Karpas-422 (cell line): Measurements from ENCODE around the gene CBFA2T2. TPM values are rescaled to one million over a fixed set of nuclear protein-coding genes. Genes with fewer than 3 reads are reported as not detected.
"Not testable (repeated sequence)": the region's sequence is repeated elsewhere in the genome, so short reads cannot be mapped to it uniquely, and the experiment has no call there.

Experiments
- DNase-seq: peaks from one replicate; pipeline ENCODE4 v3.0.0-alpha.2; 2015
- H2AFZ ChIP-seq: fragments of 200-600 bp; sonication (generic); 2 replicates; pipeline ENCODE4 v1.6.1; 2014; ENCODE audit warnings: antibody characterized with exemption, low read length, mixed read lengths
- H3K27ac ChIP-seq: fragments of 200-600 bp; sonication (generic); 2 replicates; pipeline ENCODE4 v1.5.1; 2014; ENCODE audit warnings: mild to moderate bottlenecking, low read length, moderate library complexity
- H3K27me3 ChIP-seq: fragments of 200-600 bp; sonication (generic); 2 replicates; pipeline ENCODE4 v1.6.1; 2014; ENCODE audit warnings: low read length, mixed read lengths
- H3K36me3 ChIP-seq: fragments of 200-600 bp; sonication (generic); 2 replicates; pipeline ENCODE4 v1.6.1; 2014; ENCODE audit warnings: low read length, mixed read lengths; ENCODE audit not compliant: insufficient read depth
- H3K4me1 ChIP-seq: fragments of 200-600 bp; sonication (generic); 2 replicates; pipeline ENCODE4 v1.6.1; 2014; ENCODE audit warnings: mild to moderate bottlenecking, low read length, mixed read lengths
- H3K4me2 ChIP-seq: fragments of 200-600 bp; sonication (generic); 2 replicates; pipeline ENCODE4 v1.6.1; 2014; ENCODE audit warnings: low read length, low read depth, mild to moderate bottlenecking; ENCODE audit not compliant: poor library complexity, severe bottlenecking
- H3K4me3 ChIP-seq: fragments of 200-600 bp; sonication (generic); 2 replicates; pipeline ENCODE4 v1.5.1; 2014; ENCODE audit warnings: mild to moderate bottlenecking, antibody characterized with exemption, low read length, mixed read lengths
- H3K79me2 ChIP-seq: fragments of 200-600 bp; sonication (generic); 2 replicates; pipeline ENCODE4 v1.6.1; 2014; ENCODE audit warnings: mild to moderate bottlenecking, low read length, mixed read lengths
- H3K9ac ChIP-seq: fragments of 200-600 bp; sonication (generic); 2 replicates; pipeline ENCODE4 v1.6.0; 2014; ENCODE audit warnings: low read length
- H3K9me2 ChIP-seq: fragments of 200-600 bp; sonication (generic), shearing (Covaris generic); replicated peaks from 2 replicates; pipeline ENCODE4 v1.6.0; 2014; ENCODE audit warnings: mild to moderate bottlenecking, low read length, moderate library complexity; ENCODE audit not compliant: insufficient read depth
- H3K9me3 ChIP-seq: fragments of 300-700, 200-600 bp; sonication (generic); 2 replicates; pipeline ENCODE4 v1.6.1; 2014; ENCODE audit warnings: low read length, mixed read lengths
- H4K20me1 ChIP-seq: fragments of 200-600 bp; sonication (generic); 2 replicates; pipeline ENCODE4 v1.6.1; 2014; ENCODE audit warnings: mild to moderate bottlenecking, antibody characterized with exemption, low read length, low read depth; ENCODE audit not compliant: insufficient read depth
- total RNA-seq: library from RNA; depleted of rRNA; stranded (reverse); fragments of >200 nt; shearing (Covaris generic); gene quantifications from 2 replicates; pipeline ENCODE4 v1.2.3, GENCODE V29; 2014; ENCODE audit warnings: low replicate concordance

Gene CBFA2T2
- total RNA-seq, 1 experiment from 2014 or later: 54.8 TPM

DNA sequence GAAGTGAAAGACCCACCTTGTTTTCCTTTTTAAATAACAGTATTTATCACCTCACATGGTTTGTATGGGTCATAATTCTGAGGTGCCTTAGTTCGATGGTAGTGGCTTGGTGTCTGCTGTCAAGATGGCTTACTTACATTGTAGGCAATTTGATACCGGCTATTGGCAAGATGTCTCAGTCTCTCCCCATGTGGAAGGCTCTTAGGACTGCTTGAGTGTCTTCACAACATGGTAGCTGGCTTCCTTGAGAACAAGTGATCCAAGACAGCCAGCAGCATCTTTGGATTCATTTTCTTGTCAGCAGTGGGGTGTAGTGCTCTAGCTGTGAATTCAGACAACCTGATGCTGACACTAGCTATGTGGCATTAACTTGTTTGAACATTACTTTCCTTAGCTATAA, 70.1 kb downstream of the CBFA2T2 start:
- H3K36me3 ChIP-seq: peaks cover 28% of the 10 kb centered on the region
- peak overlapping the region; percentile 32; the same call in 1 of the 2 replicates for H3K27ac ChIP-seq
- no peaks in the 10 kb centered on the region for H4K20me1 ChIP-seq
- H3K27me3 ChIP-seq: no peaks in the 10 kb centered on the region
- peaks cover 30% of the 10 kb centered on the region for H3K4me1 ChIP-seq
- H3K79me2 ChIP-seq: peaks cover 98% of the 10 kb centered on the region
- H3K9me3 ChIP-seq: no peaks in the 10 kb centered on the region
- no peak for DNase-seq
- no peak overlapping the region for H2AFZ ChIP-seq
- no peak overlapping the region for H3K9ac ChIP-seq
- no peaks in the 10 kb centered on the region for H3K9me2 ChIP-seq
- H3K4me3 ChIP-seq: no peak overlapping the region
- H3K4me2 ChIP-seq: no peak overlapping the region

DNA sequence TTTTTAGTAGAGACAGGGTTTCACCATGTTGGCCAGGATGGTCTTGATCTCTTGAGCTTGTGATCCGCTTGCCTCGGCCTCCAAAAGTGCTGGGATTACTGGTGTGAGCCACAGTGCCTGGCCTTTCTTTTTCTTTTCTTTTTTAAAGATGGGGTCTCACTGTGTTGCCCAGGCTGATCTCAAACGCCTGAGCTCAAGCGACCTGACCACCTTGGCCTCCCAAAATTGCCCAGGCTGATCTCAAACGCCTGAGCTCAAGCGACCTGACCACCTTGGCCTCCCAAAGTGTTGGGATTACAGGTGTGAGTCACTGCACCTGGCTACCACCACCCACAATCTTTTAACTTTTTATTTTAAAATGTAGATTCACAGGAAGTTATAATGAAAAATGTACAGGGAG, 71.2 kb downstream of the CBFA2T2 start:
- not testable (repeated sequence) for H3K27me3 ChIP-seq, H3K9me2 ChIP-seq, H3K9me3 ChIP-seq, DNase-seq, H2AFZ ChIP-seq, H3K9ac ChIP-seq, H4K20me1 ChIP-seq, H3K4me3 ChIP-seq
- H3K79me2 ChIP-seq: peaks cover 98% of the 10 kb centered on the region
- H3K27ac ChIP-seq: 0 out of 2 replicates have a peak overlapping the region, but pooled peaks have one; percentile 47
- peak overlapping the region; percentile 6 for H3K4me2 ChIP-seq
- peaks cover 36% of the 10 kb centered on the region for H3K4me1 ChIP-seq
- peaks cover 18% of the 10 kb centered on the region for H3K36me3 ChIP-seq

DNA sequence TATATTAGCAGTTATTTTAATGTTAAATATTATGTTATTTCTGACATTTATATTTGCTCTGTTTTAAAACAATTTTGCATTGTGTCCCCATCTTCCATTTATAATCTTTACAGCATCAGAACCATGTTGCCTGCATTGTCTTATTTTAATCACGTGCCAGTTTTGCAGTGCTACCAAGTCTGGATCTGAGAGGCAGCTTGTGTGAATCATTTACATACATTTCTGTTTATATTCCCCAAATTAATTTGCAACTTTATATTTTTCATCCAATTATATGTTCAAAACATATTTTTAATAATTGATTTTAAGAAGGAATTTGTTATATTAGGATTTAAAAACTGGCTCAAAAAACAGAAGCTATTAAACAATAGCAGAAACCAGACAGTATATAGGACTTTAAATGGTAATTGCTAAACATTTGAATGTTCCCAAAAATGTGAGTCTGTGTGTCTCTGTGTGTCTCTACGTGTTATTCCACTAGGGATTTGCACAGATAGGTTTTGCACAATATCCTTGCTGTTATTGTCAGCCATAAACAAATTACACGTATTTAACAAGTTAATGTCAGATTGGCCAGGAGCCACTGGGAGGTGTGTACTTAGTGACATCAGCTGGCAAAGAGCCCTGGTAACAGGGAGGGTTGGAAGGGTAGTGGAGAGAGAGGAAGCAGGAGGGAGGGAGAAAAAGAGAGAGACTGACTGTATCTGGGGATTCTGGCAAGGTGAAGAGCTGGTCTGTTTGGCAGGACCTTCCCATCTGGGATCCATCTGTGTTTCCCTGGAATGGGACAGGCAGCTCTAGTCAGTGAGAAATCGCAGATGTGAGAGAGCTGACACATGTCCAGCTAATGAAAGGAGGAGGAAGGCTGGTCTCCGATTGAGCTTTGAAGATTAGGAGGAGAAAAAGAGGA, 72.1 kb downstream of the CBFA2T2 start:
- Histone ChIP-seq H3K9me3 (no peaks in the 10 kb centered on the region), H3K9me2 (no peaks in the 10 kb centered on the region), H3K4me1 (peaks cover 44% of the 10 kb centered on the region), H4K20me1 (no peaks in the 10 kb centered on the region), H3K36me3 (peaks cover 11% of the 10 kb centered on the region; the same call in 1 of the 2 replicates), H3K79me2 (peaks cover 99% of the 10 kb centered on the region), H3K4me3 (no peak overlapping the region), H3K27me3 (no peaks in the 10 kb centered on the region), H3K4me2 (peak overlapping the region; percentile 6), H2AFZ (no peak overlapping the region), H3K9ac (no peak overlapping the region), H3K27ac (peak overlapping the region; percentile 47)
- no peak for DNase-seq

DNA sequence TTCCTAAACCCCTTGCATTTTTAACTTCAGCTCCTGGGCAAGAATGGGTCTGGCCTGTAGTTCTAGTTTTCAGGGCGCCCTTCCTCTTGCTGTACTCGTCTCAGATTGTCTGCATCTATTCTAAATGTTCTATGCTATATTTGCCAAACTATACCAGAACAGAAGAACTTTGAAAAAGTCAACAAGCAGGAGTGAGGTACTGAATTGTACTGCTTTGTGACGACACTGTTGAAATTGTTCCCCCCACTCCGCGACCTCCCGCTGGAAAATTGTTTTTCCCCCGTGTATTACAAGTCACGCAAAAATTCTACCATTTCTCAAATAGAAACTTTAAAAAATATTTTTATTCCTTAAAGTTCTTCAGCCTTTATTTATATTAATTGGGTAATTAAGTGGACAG, 73.9 kb downstream of the CBFA2T2 start:
- H4K20me1 ChIP-seq: no peaks in the 10 kb centered on the region
- H3K27me3 ChIP-seq: no peaks in the 10 kb centered on the region
- H3K9me3 ChIP-seq: no peaks in the 10 kb centered on the region
- H3K79me2 ChIP-seq: peaks cover 97% of the 10 kb centered on the region
- no peak overlapping the region for H2AFZ ChIP-seq
- H3K27ac ChIP-seq: 0 out of 2 replicates have a peak overlapping the region, but pooled peaks have one; percentile 47
- no peak overlapping the region for H3K4me3 ChIP-seq
- peaks cover 4% of the 10 kb centered on the region; the same call in 1 of the 2 replicates for H3K36me3 ChIP-seq
- no peaks in the 10 kb centered on the region for H3K9me2 ChIP-seq
- H3K9ac ChIP-seq: no peak overlapping the region
- H3K4me1 ChIP-seq: peaks cover 61% of the 10 kb centered on the region
- no peak overlapping the region for H3K4me2 ChIP-seq
- no peak for DNase-seq

DNA sequence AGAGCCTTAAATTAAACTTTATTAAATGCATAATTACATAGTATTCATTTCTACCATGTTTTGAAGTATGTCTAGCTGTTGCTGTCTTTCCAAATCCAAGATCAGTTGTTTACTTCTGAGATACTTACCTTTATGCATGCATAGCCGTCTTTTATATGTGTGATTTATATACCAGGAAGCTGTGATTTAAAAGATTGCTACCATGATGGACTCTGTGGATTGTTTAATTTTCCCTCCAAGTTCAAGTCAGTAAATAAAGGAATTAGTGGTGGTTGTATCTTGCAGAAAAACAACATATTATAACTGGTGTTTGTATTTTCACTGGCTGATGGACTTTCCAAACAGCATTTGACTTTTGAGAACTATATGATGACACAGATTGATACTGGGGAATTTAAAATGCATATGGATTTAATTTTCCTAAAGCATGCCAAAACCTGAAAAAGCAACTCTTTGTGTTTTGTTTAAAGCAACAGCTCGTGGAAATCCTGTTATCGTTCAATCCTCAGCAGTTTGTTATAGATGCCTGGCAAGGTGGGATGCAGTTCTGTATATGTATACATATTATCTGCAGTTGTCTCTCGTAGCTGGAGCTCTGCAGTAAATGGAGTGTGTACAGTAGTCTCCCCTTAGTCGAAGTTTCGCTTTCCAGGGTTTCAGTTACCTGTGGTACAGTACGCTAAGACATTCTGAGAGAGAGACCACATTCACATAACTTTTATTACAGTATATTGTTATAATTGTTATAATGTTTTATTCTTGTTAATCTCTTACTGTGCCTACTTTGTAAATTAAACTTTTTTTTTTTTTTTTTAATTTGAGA, 77.1 kb downstream of the CBFA2T2 start:
- no peak for DNase-seq
- no peak overlapping the region for H3K4me3 ChIP-seq
- peaks cover 98% of the 10 kb centered on the region for H3K79me2 ChIP-seq
- no peak overlapping the region for H3K9ac ChIP-seq
- no peaks in the 10 kb centered on the region for H3K9me2 ChIP-seq
- H3K9me3 ChIP-seq: no peaks in the 10 kb centered on the region
- H3K27ac ChIP-seq: peak overlapping the region; percentile 95
- H4K20me1 ChIP-seq: no peaks in the 10 kb centered on the region
- H2AFZ ChIP-seq: no peak overlapping the region
- H3K4me2 ChIP-seq: peak overlapping the region; percentile 8
- peaks cover 72% of the 10 kb centered on the region for H3K4me1 ChIP-seq
- no peaks in the 10 kb centered on the region for H3K27me3 ChIP-seq
- 0 out of 2 replicates have a peak, but pooled peaks cover 3% of the 10 kb centered on the region for H3K36me3 ChIP-seq

DNA sequence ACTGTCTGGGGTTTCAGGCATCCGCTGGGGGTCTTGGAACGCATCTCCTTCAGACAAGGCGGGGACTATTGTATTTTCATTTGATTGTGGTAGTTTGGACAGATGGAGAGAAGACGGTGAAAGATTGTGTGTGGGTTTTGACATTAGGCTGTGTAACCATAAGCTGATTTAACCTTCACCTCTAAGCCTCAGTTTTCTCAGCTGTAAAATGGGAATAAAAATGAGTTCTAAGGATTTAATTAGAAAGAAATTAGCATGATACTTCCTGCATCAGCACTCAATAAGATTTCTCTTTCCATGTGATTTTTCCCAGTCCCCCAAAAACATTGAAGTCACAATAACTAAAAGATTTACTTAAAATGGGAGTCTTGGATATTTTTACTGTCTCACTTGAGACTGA, 78.1 kb downstream of the CBFA2T2 start:
- DNase-seq: no peak
- Histone ChIP-seq H3K9me2 (no peaks in the 10 kb centered on the region), H3K4me3 (peak overlapping the region; percentile 31; the same call in 1 of the 2 replicates), H3K4me1 (peaks cover 74% of the 10 kb centered on the region), H4K20me1 (no peaks in the 10 kb centered on the region), H3K27me3 (no peaks in the 10 kb centered on the region), H3K4me2 (peak overlapping the region; percentile 71), H2AFZ (no peak overlapping the region), H3K36me3 (0 out of 2 replicates have a peak, but pooled peaks cover 3% of the 10 kb centered on the region), H3K27ac (peak overlapping the region; percentile 95), H3K79me2 (peaks cover 98% of the 10 kb centered on the region), H3K9me3 (no peaks in the 10 kb centered on the region), H3K9ac (peak overlapping the region; percentile 53)

DNA sequence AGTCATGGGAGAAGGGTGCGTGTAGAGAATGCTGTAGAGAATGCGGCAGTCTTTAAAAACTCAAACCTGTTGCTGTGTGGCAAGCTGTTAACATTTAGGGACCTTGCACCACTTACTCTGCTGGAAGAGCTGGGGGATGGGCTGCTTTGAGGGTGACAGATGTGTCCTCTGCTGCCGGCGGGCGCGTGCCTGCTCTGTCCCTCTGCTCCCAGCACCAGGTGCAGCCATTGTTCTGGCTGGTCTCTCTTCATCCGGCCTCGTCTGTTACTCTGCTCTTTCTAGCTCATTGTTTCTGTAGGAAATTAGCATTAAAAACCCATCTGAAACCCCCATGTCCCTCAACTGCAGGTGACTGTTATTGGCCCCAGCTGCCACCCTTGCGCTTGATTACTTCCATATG, 78.5 kb downstream of the CBFA2T2 start:
- H3K9me3 ChIP-seq: no peaks in the 10 kb centered on the region
- H3K36me3 ChIP-seq: 0 out of 2 replicates have a peak, but pooled peaks cover 3% of the 10 kb centered on the region
- peaks cover 77% of the 10 kb centered on the region for H3K4me1 ChIP-seq
- H3K4me3 ChIP-seq: peak overlapping the region; percentile 31
- H3K27me3 ChIP-seq: no peaks in the 10 kb centered on the region
- peak overlapping the region; percentile 95 for H3K27ac ChIP-seq
- H3K9ac ChIP-seq: peak overlapping the region; percentile 53
- peak; percentile 85 for DNase-seq
- H2AFZ ChIP-seq: no peak overlapping the region
- H3K79me2 ChIP-seq: peaks cover 98% of the 10 kb centered on the region
- no peaks in the 10 kb centered on the region for H4K20me1 ChIP-seq
- H3K9me2 ChIP-seq: no peaks in the 10 kb centered on the region
- H3K4me2 ChIP-seq: peak overlapping the region; percentile 71
